ENCODE data around the gene C10orf71.

C10orf71 gene

GRCh38 chr10:49290131-49290530 is 8.8 kb upstream of the C10orf71 start:
- ChIA-PET POLR2A (no interaction called here), CTCF (interaction anchor here (1.0 kb wide), 1 partner anchor 10 kb away, joined by 3 read pairs; no protein-coding TSS in a partner anchor)
- H3K9me3 ChIP-seq (ENCODE audit: control insufficient read depth, insufficient read depth, low read depth, low read length) = no peaks in the 10 kb centered on the region
- H3K27ac ChIP-seq (ENCODE audit: extremely low read depth, low read depth, low read length) = no peak overlapping the region
- no peaks in the 10 kb centered on the region for H3K4me1 ChIP-seq (ENCODE audit: control insufficient read depth, insufficient read depth, low read length)
- H3K4me3 ChIP-seq (ENCODE audit: low read depth, low read length) = no peak overlapping the region
- TF ChIP-seq ZNF280C (tag by site-specific recombination; IDR thresholded peaks at IDR 0.05) = no peak
- no peak for TF ChIP-seq ZFHX2 (tag by site-specific recombination; conservative IDR thresholded peaks at IDR 0.05)
- TF ChIP-seq ZNF26 (tag by site-specific recombination; IDR thresholded peaks at IDR 0.05) = no peak
- H3K36me3 ChIP-seq (ENCODE audit: control insufficient read depth in 2 of 2, insufficient read depth in 1 of 2, low read length in 2 of 2) = no peaks in the 10 kb centered on the region

GRCh38 chr10:49290607-49291006 is 8.4 kb upstream of the C10orf71 start:
- no peaks in the 10 kb centered on the region for H3K4me1 ChIP-seq (ENCODE audit: control insufficient read depth, insufficient read depth, low read length)
- no peaks in the 10 kb centered on the region for H3K9me3 ChIP-seq (ENCODE audit: control insufficient read depth, insufficient read depth, low read depth, low read length)
- no peak overlapping the region for H3K27ac ChIP-seq (ENCODE audit: extremely low read depth, low read depth, low read length)
- ChIA-PET CTCF (interaction anchor here (1.0 kb wide), 1 partner anchor 10 kb away, joined by 3 read pairs; no protein-coding TSS in a partner anchor), POLR2A (no interaction called here)
- H3K36me3 ChIP-seq (ENCODE audit: control insufficient read depth in 2 of 2, insufficient read depth in 1 of 2, low read length in 2 of 2) = no peaks in the 10 kb centered on the region
- no peak overlapping the region for H3K4me3 ChIP-seq (ENCODE audit: low read depth, low read length)
- TF ChIP-seq ZNF510 (tag by site-specific recombination; IDR thresholded peaks at IDR 0.05; ENCODE audit: insufficient replicate concordance) (no peak), ZXDB (tag by site-specific recombination; IDR thresholded peaks at IDR 0.05) (no peak), ZNF112 (tag by site-specific recombination; IDR thresholded peaks at IDR 0.05) (no peak), ZNF514 (tag by site-specific recombination; IDR thresholded peaks at IDR 0.05) (no peak), SALL2 (tag by site-specific recombination; IDR thresholded peaks at IDR 0.05; ENCODE audit: borderline replicate concordance) (no peak), ZNF623 (tag by site-specific recombination; IDR thresholded peaks at IDR 0.05) (no peak), PRDM4 (tag by site-specific recombination; IDR thresholded peaks at IDR 0.05) (no peak), ZNF26 (tag by site-specific recombination; IDR thresholded peaks at IDR 0.05) (no peak), HIC1 (tag by site-specific recombination; IDR thresholded peaks at IDR 0.05) (no peak), ZNF354C (tag by site-specific recombination; IDR thresholded peaks at IDR 0.05; ENCODE audit: borderline replicate concordance, low read depth) (no peak), ZNF560 (tag by site-specific recombination; IDR thresholded peaks at IDR 0.05; ENCODE audit: borderline replicate concordance) (no peak), AEBP2 (tag by site-specific recombination; IDR thresholded peaks at IDR 0.05; ENCODE audit: borderline replicate concordance) (no peak), ZNF311 (tag by site-specific recombination; IDR thresholded peaks at IDR 0.05; ENCODE audit: borderline replicate concordance) (no peak), KLF9 (tag by site-specific recombination; IDR thresholded peaks at IDR 0.05; ENCODE audit: low read depth) (no peak), ZNF580 (tag by site-specific recombination; IDR thresholded peaks at IDR 0.05) (no peak), WT1 (tag by site-specific recombination; IDR thresholded peaks at IDR 0.05) (no peak), ZBTB10 (tag by site-specific recombination; IDR thresholded peaks at IDR 0.05) (no peak)
